ENCODE results near the gene TNPO2.

GRCh38 chr19:12763100-12763499 is 39.4 kb upstream of the TNPO2 start:
- no peak for TF ChIP-seq CTCF (conservative IDR thresholded peaks at IDR 0.05; ENCODE audit: low read length)
- no peak for TF ChIP-seq EZH2phosphoT487 (IDR thresholded peaks at IDR 0.05; ENCODE audit: borderline replicate concordance)
